ENCODE data around the gene PKIB. TPM values are rescaled to one million over a fixed set of nuclear protein-coding genes. Genes with fewer than 3 reads are reported as not detected.

The PKIB gene
- polyA plus RNA-seq, 1 donor (not counting 4 experiments of a cell fraction or from before 2014, with no cell fraction given) = 8.7 TPM

DNA sequence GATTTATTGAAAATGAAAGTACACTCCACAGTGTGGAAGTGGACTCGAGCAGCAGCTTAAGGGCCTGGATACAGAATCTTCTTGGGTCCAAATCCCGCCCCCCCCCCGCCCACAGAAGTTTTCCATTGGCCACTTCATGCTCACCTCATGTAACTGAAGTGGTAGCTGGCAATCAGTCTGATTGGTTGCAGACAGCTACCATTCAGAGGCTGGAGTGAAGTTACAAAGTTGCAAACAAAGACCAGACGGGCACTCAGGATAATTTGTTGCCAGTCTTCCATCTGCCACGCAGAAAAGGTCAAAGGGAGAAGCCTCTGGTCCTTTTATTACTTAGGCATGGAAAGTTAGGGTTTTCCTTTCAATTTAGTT, 143.5 kb downstream of the PKIB start:
- H3K9ac ChIP-seq (ENCODE audit: control insufficient read depth, extremely low read depth, insufficient read depth, low read length) = no peak overlapping the region
- H3K27ac ChIP-seq (ENCODE audit: control insufficient read depth, insufficient read depth, low read length) = no peak overlapping the region
- no peak overlapping the region for H3K4me3 ChIP-seq (ENCODE audit: control insufficient read depth in 2 of 3, extremely low read depth in 1 of 3, insufficient read depth in 2 of 3, low read depth in 1 of 3, low read length in 3 of 3)
- FAIRE-seq (no peak), DNase-seq (ENCODE audit: low read depth, low spot score) (no peak)
- dilution Hi-C loops (cut with MboI; ENCODE audit: extremely low pct_ligation_motif_present, low sequenced_read_pairs) = no loop called here
- H3K9me3 ChIP-seq (ENCODE audit: control insufficient read depth, low read depth, low read length) = no peaks in the 10 kb centered on the region
- H2AFZ ChIP-seq (ENCODE audit: control insufficient read depth, low read length) = no peak overlapping the region
- H3K79me2 ChIP-seq (ENCODE audit: control insufficient read depth, insufficient read depth, low read length) = no peaks in the 10 kb centered on the region
- H4K20me1 ChIP-seq (ENCODE audit: control insufficient read depth, extremely low read depth, insufficient read depth, low read length) = no peaks in the 10 kb centered on the region
- H3K27me3 ChIP-seq (ENCODE audit: control insufficient read depth, extremely low read depth, insufficient read depth, low read length) = no peaks in the 10 kb centered on the region
- peaks cover 2% of the 10 kb centered on the region for H3K4me1 ChIP-seq (ENCODE audit: control insufficient read depth, extremely low read depth, insufficient read depth, low read length)
- no peaks in the 10 kb centered on the region for H3K36me3 ChIP-seq (ENCODE audit: control insufficient read depth in 2 of 2, extremely low read depth in 1 of 2, insufficient read depth in 2 of 2, low read length in 2 of 2)
- TF ChIP-seq EZH2 (IDR thresholded peaks at IDR 0.05; ENCODE audit: low read length) (no peak), CTCF (optimal IDR thresholded peaks at IDR 0.05 in 1 of 3, IDR thresholded peaks at IDR 0.05 in 1 of 3, conservative IDR thresholded peaks at IDR 0.05 in 1 of 3; ENCODE audit: extremely low read depth in 1 of 3, insufficient read depth in 2 of 3, low read length in 3 of 3) (no peak)
- no peaks in the 10 kb centered on the region for H3K9me1 ChIP-seq (ENCODE audit: control insufficient read depth, extremely low read depth, insufficient read depth, low read length)
- no peak overlapping the region for H3K4me2 ChIP-seq (ENCODE audit: control insufficient read depth, extremely low read depth, insufficient read depth, low read depth, low read length)

DNA sequence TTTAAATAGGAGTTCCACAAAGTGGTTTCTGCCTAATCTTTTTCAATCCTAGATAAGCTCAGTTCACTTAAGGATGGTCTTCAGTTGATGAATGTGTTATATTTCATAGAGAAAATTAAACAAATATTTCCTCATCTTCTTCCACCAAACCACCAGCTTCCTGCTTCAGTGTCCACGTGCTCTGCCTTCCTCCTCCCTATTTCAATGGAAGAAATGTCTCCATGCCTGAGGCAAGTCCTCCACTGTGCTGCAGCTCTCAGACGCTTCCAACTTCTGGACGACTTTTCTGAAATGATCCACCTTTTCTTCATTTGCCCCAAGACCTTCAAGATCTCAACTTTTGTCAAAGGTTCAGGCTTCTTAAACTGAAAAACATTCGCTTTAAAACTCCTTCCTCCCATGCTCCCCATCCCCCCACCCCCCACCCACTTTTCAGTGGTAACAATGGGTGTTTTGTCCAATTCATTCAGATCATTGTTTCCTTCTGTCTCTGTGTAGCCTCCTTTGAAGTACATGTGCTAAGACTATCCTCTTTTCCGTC, 144.1 kb downstream of the PKIB start:
- Histone ChIP-seq H3K4me3 (ENCODE audit: control insufficient read depth in 2 of 3, extremely low read depth in 1 of 3, insufficient read depth in 2 of 3, low read depth in 1 of 3, low read length in 3 of 3) (no peak overlapping the region), H3K79me2 (ENCODE audit: control insufficient read depth, insufficient read depth, low read length) (no peaks in the 10 kb centered on the region), H3K36me3 (ENCODE audit: control insufficient read depth in 2 of 2, extremely low read depth in 1 of 2, insufficient read depth in 2 of 2, low read length in 2 of 2) (no peaks in the 10 kb centered on the region), H3K4me2 (ENCODE audit: control insufficient read depth, extremely low read depth, insufficient read depth, low read depth, low read length) (no peak overlapping the region), H3K9me1 (ENCODE audit: control insufficient read depth, extremely low read depth, insufficient read depth, low read length) (no peaks in the 10 kb centered on the region), H2AFZ (ENCODE audit: control insufficient read depth, low read length) (no peak overlapping the region), H3K9me3 (ENCODE audit: control insufficient read depth, low read depth, low read length) (no peaks in the 10 kb centered on the region), H3K9ac (ENCODE audit: control insufficient read depth, extremely low read depth, insufficient read depth, low read length) (no peak overlapping the region), H3K27ac (ENCODE audit: control insufficient read depth, insufficient read depth, low read length) (no peak overlapping the region), H4K20me1 (ENCODE audit: control insufficient read depth, extremely low read depth, insufficient read depth, low read length) (no peaks in the 10 kb centered on the region), H3K27me3 (ENCODE audit: control insufficient read depth, extremely low read depth, insufficient read depth, low read length) (no peaks in the 10 kb centered on the region), H3K4me1 (ENCODE audit: control insufficient read depth, extremely low read depth, insufficient read depth, low read length) (peaks cover 2% of the 10 kb centered on the region)
- DNase-seq (ENCODE audit: low read depth, low spot score) (no peak), FAIRE-seq (no peak)
- dilution Hi-C loops (cut with MboI; ENCODE audit: extremely low pct_ligation_motif_present, low sequenced_read_pairs) = no loop called here
- TF ChIP-seq CTCF (optimal IDR thresholded peaks at IDR 0.05 in 1 of 3, IDR thresholded peaks at IDR 0.05 in 1 of 3, conservative IDR thresholded peaks at IDR 0.05 in 1 of 3; ENCODE audit: extremely low read depth in 1 of 3, insufficient read depth in 2 of 3, low read length in 3 of 3) (no peak), EZH2 (IDR thresholded peaks at IDR 0.05; ENCODE audit: low read length) (no peak)
